AG04449 (cell line): Measurements from ENCODE around the gene APOA1.

Source experiments
- CTCF ChIA-PET: fragments of 350-600 bp; formaldehyde crosslinking; extraction: SDS; loops from one replicate; lab custom pipeline; 2021; ENCODE audit warnings: antibody characterized with exemption; lab: Yijun Ruan, JAX
- POLR2A ChIA-PET: fragments of 400-600, 350-600 bp; formaldehyde crosslinking; extraction: SDS; loops from one replicate; lab custom pipeline; 2020; ENCODE audit warnings: antibody characterized with exemption, inconsistent platforms; lab: Yijun Ruan, JAX
- DNase-seq: peaks from one replicate; pipeline ENCODE4 v3.0.0-alpha.2; 2010; ENCODE audit warnings: low read depth, low spot score
- H3K4me3 ChIP-seq: 2 replicates; pipeline ENCODE4 v1.5.1; 2011; ENCODE audit warnings: low read depth, mild to moderate bottlenecking, control low read depth, low read length
- CTCF ChIP-seq: IDR thresholded peaks from one replicate; pipeline ENCODE4 v1.5.1; 2011; ENCODE audit warnings: mild to moderate bottlenecking, moderate library complexity, low read length, control low read depth, inconsistent platforms; ENCODE audit not compliant: insufficient read depth; ENCODE audit errors: missing control alignments

Gene APOA1

GRCh38 chr11:116849486-116849885, 12.1 kb upstream of the APOA1 start:
- no peak for DNase-seq
- CTCF ChIA-PET = interaction anchor here (1.1 to 7.5 kb wide), 3 partner anchors 10 to 58 kb away, joined by 5 to 67 read pairs (median 8); partner anchors contain the start of genes APOA1 and APOA5
- no peak overlapping the region for H3K4me3 ChIP-seq
- no peak for TF ChIP-seq CTCF
- POLR2A ChIA-PET = no interaction called here

DNA sequence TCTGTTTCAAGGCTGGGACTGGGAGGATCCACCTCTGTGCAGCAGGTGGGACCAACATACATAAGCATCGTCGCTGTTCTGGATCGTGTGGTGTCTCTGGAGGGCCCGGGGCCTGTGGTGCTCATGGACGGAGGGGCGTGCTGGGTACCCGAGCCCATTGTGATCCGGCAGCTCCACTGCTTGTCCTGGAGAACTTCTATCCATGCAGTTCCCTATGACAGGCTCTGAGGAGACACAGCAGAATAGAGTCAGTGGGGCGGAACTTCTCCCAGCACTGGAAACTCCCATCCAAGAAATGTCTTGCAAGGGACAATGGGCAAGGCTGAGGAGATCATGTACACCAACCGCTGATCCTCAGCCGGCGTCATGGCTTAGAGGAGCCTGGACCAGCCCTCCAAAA, 11.6 kb upstream of the APOA1 start:
- CTCF ChIA-PET = interaction anchor here (1.1 to 7.5 kb wide), 4 partner anchors 9 to 58 kb away, joined by 5 to 67 read pairs (median 9); partner anchors contain the start of genes APOA1 and APOA5

DNA sequence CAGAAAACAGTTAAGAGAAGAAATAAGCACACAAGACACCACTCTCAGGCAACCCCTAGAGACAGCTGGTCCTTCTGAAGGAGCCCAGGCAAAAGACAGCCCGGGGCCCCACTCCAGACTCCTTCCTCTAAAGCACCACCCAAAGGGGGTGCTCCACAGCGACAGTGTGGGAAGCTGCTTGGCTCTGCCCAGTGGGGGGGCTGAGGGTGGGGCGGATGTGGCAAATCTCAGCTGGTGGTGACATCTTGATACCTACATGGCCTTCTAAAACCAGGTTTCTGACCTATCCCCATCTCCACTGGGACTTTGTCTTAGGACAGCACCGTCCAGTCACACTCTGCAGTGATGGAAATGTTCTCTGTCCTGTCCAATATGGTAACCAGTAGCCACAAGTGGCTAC, 10.2 kb upstream of the APOA1 start:
- DNase-seq = no peak
- POLR2A ChIA-PET = no interaction called here
- TF ChIP-seq CTCF = no peak
- CTCF ChIA-PET = interaction anchor here (2.1 to 7.5 kb wide), 3 partner anchors 11 to 259 kb away, joined by 6 to 67 read pairs (median 10); partner anchors contain the start of genes APOA1 and APOA5
- H3K4me3 ChIP-seq = no peak overlapping the region

More for the DNA sequence above, 11.6 kb upstream of the APOA1 start:
- POLR2A ChIA-PET = no interaction called here
- H3K4me3 ChIP-seq = no peak overlapping the region
- no peak for TF ChIP-seq CTCF
- no peak for DNase-seq

- no peak for TF ChIP-seq CTCF
- CTCF ChIA-PET = interaction anchor here (0.6 to 1.8 kb wide), 3 partner anchors 9 to 149 kb away, joined by 3 to 15 read pairs (median 3); no protein-coding TSS in a partner anchor
- POLR2A ChIA-PET = no interaction called here
- H3K4me3 ChIP-seq = no peak overlapping the region
- no peak for DNase-seq
Measured at GRCh38 chr11:116844722-116845121, 7.3 kb upstream of the APOA1 start.

DNA sequence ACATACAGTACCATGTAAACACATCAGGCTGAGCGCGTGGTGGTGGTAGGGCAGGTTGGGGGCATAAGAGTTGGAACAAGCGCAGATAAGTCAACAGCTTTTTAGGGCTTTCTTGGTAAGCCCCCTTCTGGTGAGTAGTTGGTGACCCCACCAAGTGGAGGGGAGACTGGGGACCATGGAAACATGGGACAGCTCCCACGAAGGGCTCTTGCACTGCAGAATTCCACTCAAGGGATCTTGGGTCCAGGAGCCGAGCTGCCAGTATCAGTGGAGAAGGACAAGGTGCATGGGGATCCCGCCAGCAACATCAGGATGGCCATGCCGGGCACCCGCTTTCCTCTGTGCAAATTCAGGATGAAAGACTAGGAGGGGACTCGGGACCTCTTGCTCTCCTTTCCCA, 6.2 kb upstream of the APOA1 start:
- ChIA-PET CTCF (interaction anchor here (0.6 to 1.1 kb wide), 4 partner anchors 8 to 150 kb away, joined by 3 read pairs; no protein-coding TSS in a partner anchor), POLR2A (no interaction called here)

DNA sequence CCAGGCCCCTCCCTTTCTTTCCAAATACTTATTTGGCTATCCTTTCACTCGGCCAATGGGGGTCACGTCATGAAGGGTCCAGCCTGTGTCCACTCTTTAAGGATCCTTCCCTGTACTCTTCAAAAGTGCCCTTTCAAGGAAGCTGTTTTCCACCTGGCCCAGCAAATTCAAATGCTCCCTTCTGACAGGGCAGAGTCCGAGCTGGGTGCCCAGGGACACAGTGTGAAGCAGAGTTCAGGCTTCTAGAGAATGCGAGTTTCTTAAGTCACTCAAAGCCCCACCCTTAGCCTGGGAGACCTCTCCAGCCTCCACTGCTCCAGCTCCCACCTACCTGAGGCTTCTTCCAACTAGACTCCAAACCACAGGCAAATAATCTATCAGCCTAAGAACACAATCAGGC, 5.5 kb upstream of the APOA1 start:
- POLR2A ChIA-PET = no interaction called here
- no peak overlapping the region for H3K4me3 ChIP-seq
- no peak for DNase-seq
- no peak for TF ChIP-seq CTCF
- CTCF ChIA-PET = interaction anchor here (0.9 to 1.1 kb wide), 2 partner anchors 10 to 13 kb away, joined by 3 read pairs; no protein-coding TSS in a partner anchor

More for the DNA sequence above, 6.2 kb upstream of the APOA1 start:
- TF ChIP-seq CTCF = no peak
- no peak for DNase-seq
- no peak overlapping the region for H3K4me3 ChIP-seq
